Cerebellar cortex (tissue), 1 donor: Measurements from ENCODE around the gene NF2.
"Not testable (repeated sequence)": the region's sequence is repeated elsewhere in the genome, so short reads cannot be mapped to it uniquely, and the experiment has no call there.

Experiments
- DNase-seq: peaks from one replicate; pipeline ENCODE4 v3.0.0-alpha.2; 2015; ENCODE audit warnings: low spot score

The NF2 gene

GRCh38 chr22:29603358-29604075 lies at the start of gene NF2:
NF2 (plus strand) TSS chr22:29603633; CDS start chr22:29603999, 366 bp downstream.
- DNase-seq, result peak; percentile 100

GRCh38 chr22:29555065-29555644 lies 48.3 kb upstream of the NF2 start:
- no peak for DNase-seq

GRCh38 chr22:29559030-29559429 lies 44.4 kb upstream of the NF2 start:
- no peak for DNase-seq

- DNase-seq, result no peak
Observed at GRCh38 chr22:29559853-29560252, 43.6 kb upstream of the NF2 start.

- no peak for DNase-seq
Observed at GRCh38 chr22:29563652-29564460, 39.6 kb upstream of the NF2 start.

GRCh38 chr22:29566513-29566912 lies 36.9 kb upstream of the NF2 start:
- DNase-seq, result not testable (repeated sequence)

- no peak for DNase-seq
Observed at GRCh38 chr22:29567338-29567737, 36.1 kb upstream of the NF2 start.

GRCh38 chr22:29569011-29569678 lies 34.3 kb upstream of the NF2 start:
- DNase-seq, result no peak

GRCh38 chr22:29570456-29570855 lies 33.0 kb upstream of the NF2 start:
- peak; percentile 80 for DNase-seq

GRCh38 chr22:29570912-29571549 lies 32.4 kb upstream of the NF2 start:
- no peak for DNase-seq

GRCh38 chr22:29574762-29575450 lies 28.5 kb upstream of the NF2 start:
- no peak for DNase-seq

- no peak for DNase-seq
Observed at GRCh38 chr22:29578462-29579200, 24.8 kb upstream of the NF2 start.

- no peak for DNase-seq
Observed at GRCh38 chr22:29580200-29580810, 23.1 kb upstream of the NF2 start.

GRCh38 chr22:29581799-29582198 lies 21.6 kb upstream of the NF2 start:
- DNase-seq, result no peak

GRCh38 chr22:29584975-29585374 lies 18.5 kb upstream of the NF2 start:
- no peak for DNase-seq

- DNase-seq, result not testable (repeated sequence)
Observed at GRCh38 chr22:29586193-29586705, 17.2 kb upstream of the NF2 start.

- DNase-seq, result no peak
Observed at GRCh38 chr22:29587938-29588699, 15.3 kb upstream of the NF2 start.

- no peak for DNase-seq
Observed at GRCh38 chr22:29593923-29594322, 9.5 kb upstream of the NF2 start.

- DNase-seq, result not testable (repeated sequence)
Observed at GRCh38 chr22:29594447-29594846, 9.0 kb upstream of the NF2 start.
